K562 (cell line): ENCODE data around the gene RYR1.

Source experiments
- JUND ChIP-seq, 2 experiments: IDR thresholded peaks; 2 replicates in 1 of 2; 3 replicates in 1 of 2; pipeline ENCODE4 v1.6.1; 2011; ENCODE audit warnings: borderline replicate concordance in 2 of 2, low read depth in 2 of 2, low read length in 2 of 2, improper control_type of control experiment in 1 of 2, missing biosample characterization in 1 of 2, missing genetic modification characterization in 1 of 2, missing genetic modification reagents in 1 of 2
- PHTF2 ChIP-seq: fragments of 250-450 bp; sonication (Bioruptor Pico); IDR thresholded peaks from 2 replicates; pipeline ENCODE4 v1.5.0; 2021; ENCODE audit warnings: mild to moderate bottlenecking
- POLR2A ChIP-seq: fragments of 450-650 bp; conservative IDR thresholded peaks from 2 replicates; pipeline ENCODE4 v1.6.1; 2016
- POLR3A ChIP-seq: IDR thresholded peaks from 2 replicates; pipeline ENCODE4 v1.6.1; 2011; ENCODE audit warnings: borderline replicate concordance, mild to moderate bottlenecking, moderate library complexity; ENCODE audit not compliant: insufficient read length, insufficient read depth; ENCODE audit errors: extremely low read depth
- RBM22 ChIP-seq: fragments of 200-400 bp; formaldehyde crosslinking; IDR thresholded peaks from 2 replicates; pipeline ENCODE4 v1.6.1; 2018; ENCODE audit warnings: low read length, low read depth; ENCODE audit not compliant: poor library complexity, severe bottlenecking
- ZNF444 ChIP-seq: fragments of 250-450 bp; sonication (Bioruptor Pico); IDR thresholded peaks from 2 replicates; pipeline ENCODE4 v1.4.0; 2020; ENCODE audit warnings: mild to moderate bottlenecking, moderate library complexity
- TF ChIP-seq, protein P1 (sequence below): sonication (generic); formaldehyde crosslinking; IDR thresholded peaks from 2 replicates; pipeline ENCODE4 v1.8.1; 2023; ENCODE audit warnings: mild to moderate bottlenecking, missing genetic modification reagents
- TF ChIP-seq, protein P2 (sequence below): sonication (generic); formaldehyde crosslinking; IDR thresholded peaks from 2 replicates; pipeline ENCODE4 v1.8.1; 2023; ENCODE audit warnings: mild to moderate bottlenecking, missing genetic modification reagents
- TF ChIP-seq, protein P3 (sequence below): fragments of 250-450 bp; sonication (Bioruptor Pico); IDR thresholded peaks from 2 replicates; pipeline ENCODE4 v1.8.0; 2021; ENCODE audit warnings: moderate library complexity, mild to moderate bottlenecking, inconsistent platforms

DNA sequence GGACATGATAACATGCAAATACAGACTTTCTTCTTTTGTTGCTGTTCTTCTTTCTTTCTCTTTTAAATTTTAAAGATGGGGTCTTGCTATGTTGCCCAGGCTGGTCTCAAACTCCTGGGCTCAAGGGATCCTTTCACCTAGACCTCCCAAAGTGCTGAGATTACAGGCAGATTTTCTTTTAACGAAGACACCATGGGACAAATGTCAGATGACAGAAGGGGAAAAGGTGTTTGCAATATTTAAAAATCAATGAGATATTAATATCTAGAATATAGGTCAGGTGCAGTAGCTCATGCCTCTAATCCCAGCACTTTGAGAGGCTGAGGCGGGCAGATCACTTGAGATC is 3.7 kb upstream of the RYR1 start:
- TF ChIP-seq, protein P1, sequence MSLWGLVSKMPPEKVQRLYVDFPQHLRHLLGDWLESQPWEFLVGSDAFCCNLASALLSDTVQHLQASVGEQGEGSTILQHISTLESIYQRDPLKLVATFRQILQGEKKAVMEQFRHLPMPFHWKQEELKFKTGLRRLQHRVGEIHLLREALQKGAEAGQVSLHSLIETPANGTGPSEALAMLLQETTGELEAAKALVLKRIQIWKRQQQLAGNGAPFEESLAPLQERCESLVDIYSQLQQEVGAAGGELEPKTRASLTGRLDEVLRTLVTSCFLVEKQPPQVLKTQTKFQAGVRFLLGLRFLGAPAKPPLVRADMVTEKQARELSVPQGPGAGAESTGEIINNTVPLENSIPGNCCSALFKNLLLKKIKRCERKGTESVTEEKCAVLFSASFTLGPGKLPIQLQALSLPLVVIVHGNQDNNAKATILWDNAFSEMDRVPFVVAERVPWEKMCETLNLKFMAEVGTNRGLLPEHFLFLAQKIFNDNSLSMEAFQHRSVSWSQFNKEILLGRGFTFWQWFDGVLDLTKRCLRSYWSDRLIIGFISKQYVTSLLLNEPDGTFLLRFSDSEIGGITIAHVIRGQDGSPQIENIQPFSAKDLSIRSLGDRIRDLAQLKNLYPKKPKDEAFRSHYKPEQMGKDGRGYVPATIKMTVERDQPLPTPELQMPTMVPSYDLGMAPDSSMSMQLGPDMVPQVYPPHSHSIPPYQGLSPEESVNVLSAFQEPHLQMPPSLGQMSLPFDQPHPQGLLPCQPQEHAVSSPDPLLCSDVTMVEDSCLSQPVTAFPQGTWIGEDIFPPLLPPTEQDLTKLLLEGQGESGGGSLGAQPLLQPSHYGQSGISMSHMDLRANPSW (CRISPR knock-in tag): no peak
- TF ChIP-seq RBM22 (no peak), PHTF2 (CRISPR knock-in tag) (no peak), POLR2A (no peak), ZNF444 (no peak), JUND (IDR thresholded peaks at IDR 0.05; ENCODE audit: borderline replicate concordance, low read depth, low read length) (no peak), JUND (tag; IDR thresholded peaks at IDR 0.05; ENCODE audit: borderline replicate concordance, low read depth, low read length) (no peak), POLR3A (no peak)
- TF ChIP-seq, protein P2, sequence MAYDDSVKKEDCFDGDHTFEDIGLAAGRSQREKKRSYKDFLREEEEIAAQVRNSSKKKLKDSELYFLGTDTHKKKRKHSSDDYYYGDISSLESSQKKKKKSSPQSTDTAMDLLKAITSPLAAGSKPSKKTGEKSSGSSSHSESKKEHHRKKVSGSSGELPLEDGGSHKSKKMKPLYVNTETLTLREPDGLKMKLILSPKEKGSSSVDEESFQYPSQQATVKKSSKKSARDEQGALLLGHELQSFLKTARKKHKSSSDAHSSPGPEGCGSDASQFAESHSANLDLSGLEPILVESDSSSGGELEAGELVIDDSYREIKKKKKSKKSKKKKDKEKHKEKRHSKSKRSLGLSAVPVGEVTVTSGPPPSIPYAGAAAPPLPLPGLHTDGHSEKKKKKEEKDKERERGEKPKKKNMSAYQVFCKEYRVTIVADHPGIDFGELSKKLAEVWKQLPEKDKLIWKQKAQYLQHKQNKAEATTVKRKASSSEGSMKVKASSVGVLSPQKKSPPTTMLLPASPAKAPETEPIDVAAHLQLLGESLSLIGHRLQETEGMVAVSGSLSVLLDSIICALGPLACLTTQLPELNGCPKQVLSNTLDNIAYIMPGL (CRISPR knock-in tag): no peak
- TF ChIP-seq, protein P3, sequence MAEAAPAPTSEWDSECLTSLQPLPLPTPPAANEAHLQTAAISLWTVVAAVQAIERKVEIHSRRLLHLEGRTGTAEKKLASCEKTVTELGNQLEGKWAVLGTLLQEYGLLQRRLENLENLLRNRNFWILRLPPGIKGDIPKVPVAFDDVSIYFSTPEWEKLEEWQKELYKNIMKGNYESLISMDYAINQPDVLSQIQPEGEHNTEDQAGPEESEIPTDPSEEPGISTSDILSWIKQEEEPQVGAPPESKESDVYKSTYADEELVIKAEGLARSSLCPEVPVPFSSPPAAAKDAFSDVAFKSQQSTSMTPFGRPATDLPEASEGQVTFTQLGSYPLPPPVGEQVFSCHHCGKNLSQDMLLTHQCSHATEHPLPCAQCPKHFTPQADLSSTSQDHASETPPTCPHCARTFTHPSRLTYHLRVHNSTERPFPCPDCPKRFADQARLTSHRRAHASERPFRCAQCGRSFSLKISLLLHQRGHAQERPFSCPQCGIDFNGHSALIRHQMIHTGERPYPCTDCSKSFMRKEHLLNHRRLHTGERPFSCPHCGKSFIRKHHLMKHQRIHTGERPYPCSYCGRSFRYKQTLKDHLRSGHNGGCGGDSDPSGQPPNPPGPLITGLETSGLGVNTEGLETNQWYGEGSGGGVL (CRISPR knock-in tag): no peak
